GM10266 (cell line): Measurements from ENCODE around the gene TMEM260.
"Not testable (repeated sequence)": the region's sequence is repeated elsewhere in the genome, so short reads cannot be mapped to it uniquely, and the experiment has no call there.

Source experiments
- DNase-seq: peaks from one replicate; pipeline ENCODE4 v3.0.0; 2012; ENCODE audit errors: extremely low spot score
- CTCF ChIP-seq: IDR thresholded peaks from 2 replicates; pipeline ENCODE4 v1.5.1; 2012; ENCODE audit warnings: mild to moderate bottlenecking, low read depth; ENCODE audit not compliant: control insufficient read depth, insufficient read depth; ENCODE audit errors: missing control alignments

TMEM260 gene

DNA sequence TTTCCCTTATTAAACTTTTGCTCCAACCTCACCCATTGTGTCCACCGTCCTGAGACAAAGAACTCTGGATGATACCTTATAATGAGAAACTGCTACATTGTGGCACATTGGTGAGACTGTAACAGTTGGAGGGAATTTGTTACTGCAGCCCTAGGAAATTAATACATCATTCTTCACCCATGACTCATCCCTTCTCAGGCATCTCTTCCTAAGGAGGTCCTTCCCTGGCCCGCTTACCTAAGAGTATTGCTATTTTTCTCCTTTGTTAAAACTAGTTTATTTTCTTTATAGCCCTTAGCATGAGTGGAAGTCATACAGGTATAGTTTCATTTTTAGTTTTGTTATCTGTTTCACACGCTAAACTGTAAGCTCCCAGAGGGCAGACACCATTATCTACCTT, 87.1 kb downstream of the TMEM260 start:
- TF ChIP-seq CTCF, result no peak
- no peak for DNase-seq

DNA sequence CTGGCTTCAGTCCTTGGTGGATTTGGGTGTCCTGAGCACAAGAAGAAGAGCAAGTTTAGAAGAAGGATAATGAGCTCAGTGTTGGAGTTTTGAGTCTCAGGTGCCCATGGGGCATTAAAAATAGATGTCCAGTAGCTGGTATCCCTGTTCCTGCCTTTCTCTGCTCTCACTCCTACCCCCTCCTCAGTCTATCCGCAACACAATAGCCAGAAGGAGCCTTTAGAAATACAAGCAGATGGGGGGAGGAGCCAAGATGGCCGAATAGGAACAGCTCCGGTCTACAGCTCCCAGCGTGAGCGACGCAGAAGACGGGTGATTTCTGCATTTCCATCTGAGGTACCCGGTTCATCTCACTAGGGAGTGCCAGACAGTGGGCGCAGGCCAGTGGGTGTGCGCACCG, 87.7 kb downstream of the TMEM260 start:
- not testable (repeated sequence) for DNase-seq

GRCh38 chr14:56676042-56676441, 96.4 kb downstream of the TMEM260 start:
- no peak for DNase-seq
- TF ChIP-seq CTCF, result no peak

GRCh38 chr14:56678838-56679237, 99.2 kb downstream of the TMEM260 start:
- no peak for TF ChIP-seq CTCF
- no peak for DNase-seq

GRCh38 chr14:56686416-56686815, 106.8 kb downstream of the TMEM260 start:
- TF ChIP-seq CTCF, result no peak
- DNase-seq, result no peak

DNA sequence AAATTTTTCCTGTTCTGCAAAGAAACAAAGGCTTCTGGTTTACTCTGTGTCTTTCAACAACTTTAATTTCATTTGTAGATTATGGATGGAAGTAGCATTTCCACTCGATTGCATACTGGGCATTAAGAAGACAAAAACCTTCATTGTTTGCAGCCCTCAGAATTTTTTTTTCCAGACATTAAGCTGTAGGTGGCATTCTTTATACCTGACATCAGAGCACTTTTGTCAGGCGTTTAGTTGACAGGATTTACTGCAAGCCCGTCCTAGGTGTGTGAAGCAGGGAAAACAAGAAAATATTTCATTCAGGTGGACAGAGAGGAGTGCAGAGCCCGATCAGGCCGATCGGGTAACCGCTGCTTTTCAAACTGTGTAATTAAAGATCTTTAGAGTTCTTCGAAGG, 107.5 kb downstream of the TMEM260 start:
- no peak for DNase-seq
- TF ChIP-seq CTCF, result no peak

- no peak for DNase-seq
Measured at GRCh38 chr14:56694609-56695008, 115.0 kb downstream of the TMEM260 start.

GRCh38 chr14:56695216-56695615, 115.6 kb downstream of the TMEM260 start:
- DNase-seq, result not testable (repeated sequence)

More at GRCh38 chr14:56694609-56695008, 115.0 kb downstream of the TMEM260 start:
- TF ChIP-seq CTCF, result no peak
